ENCODE results near the gene CBFB.

Gene CBFB

GRCh38 chr16:67053767-67054334 lies 24.9 kb downstream of the CBFB start:
- in situ Hi-C loops (cut with HindIII; ENCODE audit: low sequenced_read_pairs) = no loop called here
- no peak for DNase-seq (ENCODE audit: low read depth)
- no peak for TF ChIP-seq CTCF (IDR thresholded peaks at IDR 0.05; ENCODE audit: low read depth, low read length, missing control alignments)
- H3K4me3 ChIP-seq (ENCODE audit: low read depth, low read length) = no peak overlapping the region

GRCh38 chr16:67054901-67055300 lies 26.0 kb downstream of the CBFB start:
- H3K4me3 ChIP-seq (ENCODE audit: low read depth, low read length) = no peak overlapping the region
- no peak for DNase-seq (ENCODE audit: low read depth)
- TF ChIP-seq CTCF (IDR thresholded peaks at IDR 0.05; ENCODE audit: low read depth, low read length, missing control alignments) = no peak
- in situ Hi-C loops (cut with HindIII; ENCODE audit: low sequenced_read_pairs) = no loop called here

GRCh38 chr16:67055712-67056487 lies 27.0 kb downstream of the CBFB start:
- in situ Hi-C loops (cut with HindIII; ENCODE audit: low sequenced_read_pairs) = no loop called here
- H3K4me3 ChIP-seq (ENCODE audit: low read depth, low read length) = no peak overlapping the region
- TF ChIP-seq CTCF (IDR thresholded peaks at IDR 0.05; ENCODE audit: low read depth, low read length, missing control alignments) = no peak
- peak; percentile 35 for DNase-seq (ENCODE audit: low read depth)

GRCh38 chr16:67063008-67063407 lies 34.1 kb downstream of the CBFB start:
- in situ Hi-C loops (cut with HindIII; ENCODE audit: low sequenced_read_pairs) = no loop called here
- no peak for DNase-seq (ENCODE audit: low read depth)
- no peak overlapping the region for H3K4me3 ChIP-seq (ENCODE audit: low read depth, low read length)
- no peak for TF ChIP-seq CTCF (IDR thresholded peaks at IDR 0.05; ENCODE audit: low read depth, low read length, missing control alignments)

- no peak for TF ChIP-seq CTCF (IDR thresholded peaks at IDR 0.05; ENCODE audit: low read depth, low read length, missing control alignments)
- in situ Hi-C loops (cut with HindIII; ENCODE audit: low sequenced_read_pairs) = no loop called here
- no peak for DNase-seq (ENCODE audit: low read depth)
- no peak overlapping the region for H3K4me3 ChIP-seq (ENCODE audit: low read depth, low read length)
Measured at GRCh38 chr16:67068212-67068753, 39.3 kb downstream of the CBFB start.

- in situ Hi-C loops (cut with HindIII; ENCODE audit: low sequenced_read_pairs) = no loop called here
- no peak for TF ChIP-seq CTCF (IDR thresholded peaks at IDR 0.05; ENCODE audit: low read depth, low read length, missing control alignments)
Measured at GRCh38 chr16:67071476-67072048, 42.6 kb downstream of the CBFB start.

More at GRCh38 chr16:67071476-67072048, 42.6 kb downstream of the CBFB start:
- no peak overlapping the region for H3K4me3 ChIP-seq (ENCODE audit: low read depth, low read length)
- no peak for DNase-seq (ENCODE audit: low read depth)
